H9 (cell line): ENCODE data around the gene F11. TPM values are rescaled to one million over a fixed set of nuclear protein-coding genes. Genes with fewer than 3 reads are reported as not detected.

ENCODE experiments used
- DNase-seq: peaks from one replicate; pipeline ENCODE4 v3.0.0-alpha.2; 2017
- H2AFZ ChIP-seq: one replicate; pipeline ENCODE4 v1.6.1; 2013; ENCODE audit warnings: mild to moderate bottlenecking, low read length, control low read depth, moderate library complexity
- H2AK5ac ChIP-seq: 2 replicates; pipeline ENCODE4 v1.6.1; 2013; ENCODE audit warnings: low read length, control low read depth, mixed read lengths; ENCODE audit not compliant: insufficient read length
- H2BK120ac ChIP-seq: one replicate; pipeline ENCODE4 v1.6.1; 2013; ENCODE audit warnings: low read depth, mild to moderate bottlenecking, low read length, control low read depth, inconsistent platforms; ENCODE audit not compliant: poor library complexity, severe bottlenecking
- H2BK12ac ChIP-seq: 2 replicates; pipeline ENCODE4 v1.6.1; 2013; ENCODE audit warnings: low read length, control low read depth, mixed read lengths, low read depth; ENCODE audit not compliant: insufficient read length
- H2BK15ac ChIP-seq: 2 replicates; pipeline ENCODE4 v1.6.1; 2013; ENCODE audit warnings: low read depth, low read length, control low read depth
- H2BK20ac ChIP-seq: one replicate; pipeline ENCODE4 v1.6.1; 2013; ENCODE audit warnings: low read depth, mild to moderate bottlenecking, low read length, control low read depth, inconsistent platforms; ENCODE audit not compliant: poor library complexity, severe bottlenecking
- H2BK5ac ChIP-seq: 2 replicates; pipeline ENCODE4 v1.6.1; 2013; ENCODE audit warnings: low read length, control low read depth, mixed read lengths; ENCODE audit not compliant: insufficient read length
- H3K14ac ChIP-seq: 2 replicates; pipeline ENCODE4 v1.6.1; 2013; ENCODE audit warnings: low read length, control low read depth; ENCODE audit not compliant: insufficient read depth
- H3K18ac ChIP-seq: 2 replicates; pipeline ENCODE4 v1.6.1; 2013; ENCODE audit warnings: low read depth, mild to moderate bottlenecking, mixed read lengths, low read length, control low read depth; ENCODE audit not compliant: insufficient read length
- H3K23ac ChIP-seq: 2 replicates; pipeline ENCODE4 v1.6.1; 2013; ENCODE audit warnings: low read length, control low read depth, mixed read lengths, low read depth; ENCODE audit not compliant: insufficient read length
- H3K23me2 ChIP-seq: 2 replicates; pipeline ENCODE4 v1.6.1; 2013; ENCODE audit warnings: low read depth, mild to moderate bottlenecking, mixed read lengths, low read length, control low read depth; ENCODE audit not compliant: insufficient read length, poor library complexity, severe bottlenecking
- H3K27ac ChIP-seq: 2 replicates; pipeline ENCODE4 v1.5.1; 2013; ENCODE audit warnings: low read length, control low read depth, mixed read lengths, low read depth; ENCODE audit not compliant: insufficient read length
- H3K27me3 ChIP-seq: 2 replicates; pipeline ENCODE4 v1.6.1; 2013; ENCODE audit warnings: low read length, control low read depth, inconsistent platforms; ENCODE audit not compliant: insufficient read depth
- H3K4ac ChIP-seq: 2 replicates; pipeline ENCODE4 v1.6.1; 2013; ENCODE audit warnings: low read depth, mild to moderate bottlenecking, control low read depth, inconsistent platforms, low read length, moderate library complexity
- H3K4me1 ChIP-seq: 2 replicates; pipeline ENCODE4 v1.6.1; 2013; ENCODE audit warnings: low read length, control low read depth, inconsistent platforms; ENCODE audit not compliant: insufficient read depth
- H3K4me2 ChIP-seq: 2 replicates; pipeline ENCODE4 v1.6.1; 2013; ENCODE audit warnings: low read length, control low read depth, mixed read lengths; ENCODE audit not compliant: insufficient read length, insufficient read depth
- H3K56ac ChIP-seq: 2 replicates; pipeline ENCODE4 v1.6.1; 2013; ENCODE audit warnings: low read depth, mild to moderate bottlenecking, mixed read lengths, low read length, control low read depth; ENCODE audit not compliant: insufficient read length
- H3K79me1 ChIP-seq: 2 replicates; pipeline ENCODE4 v1.6.1; 2013; ENCODE audit warnings: low read depth, mild to moderate bottlenecking, moderate library complexity, low read length, control low read depth, inconsistent platforms; ENCODE audit not compliant: insufficient read depth, poor library complexity, severe bottlenecking
- H3K79me2 ChIP-seq: 2 replicates; pipeline ENCODE4 v1.6.1; 2013; ENCODE audit warnings: low read length, control low read depth, inconsistent platforms; ENCODE audit not compliant: insufficient read depth
- H3K9ac ChIP-seq: 2 replicates; pipeline ENCODE4 v1.6.1; 2013; ENCODE audit warnings: low read length, control low read depth, mixed read lengths; ENCODE audit not compliant: insufficient read length; ENCODE audit errors: extremely low read depth
- H3K9me3 ChIP-seq: one replicate; pipeline ENCODE4 v1.6.1; 2013; ENCODE audit warnings: low read depth, low read length, inconsistent platforms; ENCODE audit not compliant: control insufficient read depth
- H3T11ph ChIP-seq: one replicate; pipeline ENCODE4 v1.6.1; 2013; ENCODE audit warnings: mild to moderate bottlenecking, low read length, control low read depth, inconsistent platforms
- H4K20me1 ChIP-seq: one replicate; pipeline ENCODE4 v1.6.1; 2013; ENCODE audit not compliant: control insufficient read depth, insufficient read length, insufficient read depth
- H4K5ac ChIP-seq: 2 replicates; pipeline ENCODE4 v1.6.1; 2013; ENCODE audit warnings: low read depth, mild to moderate bottlenecking, mixed read lengths, low read length, control low read depth; ENCODE audit not compliant: insufficient read length
- H4K8ac ChIP-seq: replicated peaks from 2 replicates; pipeline ENCODE4 v1.6.1; 2013; ENCODE audit warnings: low read length, control low read depth, mixed read lengths, low read depth; ENCODE audit not compliant: insufficient read length
- H4K91ac ChIP-seq: 2 replicates; pipeline ENCODE4 v1.6.1; 2013; ENCODE audit warnings: low read depth, mild to moderate bottlenecking, moderate library complexity, mixed read lengths, low read length, control low read depth; ENCODE audit not compliant: insufficient read length
- H3K27ac Mint-ChIP-seq, 3 experiments: 2 replicates in 2 of 3; 3 replicates in 1 of 3; pipeline ENCODE4 v1.8.0; 2020 to 2021; ENCODE audit warnings: mixed read lengths in 3 of 3, mild to moderate bottlenecking in 1 of 3, moderate library complexity in 1 of 3
- H3K27me3 Mint-ChIP-seq: 2 replicates; pipeline ENCODE4 v1.8.0; 2021; ENCODE audit warnings: low read depth, mild to moderate bottlenecking, moderate library complexity, mixed read lengths
- H3K36me3 Mint-ChIP-seq, 3 experiments: 2 replicates in 2 of 3; 3 replicates in 1 of 3; pipeline ENCODE4 v1.8.0; 2020 to 2021; ENCODE audit warnings: low read depth in 3 of 3, mixed read lengths in 3 of 3; ENCODE audit not compliant: insufficient read depth in 1 of 3
- H3K4me1 Mint-ChIP-seq, 2 experiments: 2 replicates each; pipeline ENCODE4 v1.8.0; 2020; ENCODE audit warnings: mixed read lengths in 2 of 2
- H3K4me3 Mint-ChIP-seq, 2 experiments: 2 replicates in 1 of 2; 3 replicates in 1 of 2; pipeline ENCODE4 v1.8.0; 2020 to 2021; ENCODE audit warnings: mild to moderate bottlenecking in 2 of 2, mixed read lengths in 2 of 2, moderate library complexity in 1 of 2
- H3K9me3 Mint-ChIP-seq, 2 experiments: 2 replicates in 1 of 2; 3 replicates in 1 of 2; pipeline ENCODE4 v1.8.0; 2020; ENCODE audit warnings: mild to moderate bottlenecking in 2 of 2, mixed read lengths in 2 of 2, moderate library complexity in 1 of 2
- WGBS: extraction: QIAGEN DNeasy Blood & Tissue Kit; methylation state at CpG from one replicate; pipeline ENCODE4 v1.1.7; 2013; ENCODE audit warnings: missing lambda C conversion rate, low lambda C conversion rate, mixed read lengths; ENCODE audit not compliant: insufficient read length; ENCODE audit errors: extremely low coverage; 5-methylcytosine and 5-hydroxymethylcytosine counted together
- total RNA-seq: library from RNA; stranded (reverse); gene quantifications from 2 replicates; pipeline ENCODE4 v1.2.1, GENCODE V29; 2021
- TF ChIP-seq, protein P1 (sequence below): fragments of 200-600 bp; sonication (generic); conservative IDR thresholded peaks from 3 replicates; pipeline ENCODE4 v1.8.0; 2021; ENCODE audit warnings: antibody characterized with exemption, mild to moderate bottlenecking

Gene F11
- total RNA-seq, 1 experiment from 2014 or later, result 0.50 TPM

DNA sequence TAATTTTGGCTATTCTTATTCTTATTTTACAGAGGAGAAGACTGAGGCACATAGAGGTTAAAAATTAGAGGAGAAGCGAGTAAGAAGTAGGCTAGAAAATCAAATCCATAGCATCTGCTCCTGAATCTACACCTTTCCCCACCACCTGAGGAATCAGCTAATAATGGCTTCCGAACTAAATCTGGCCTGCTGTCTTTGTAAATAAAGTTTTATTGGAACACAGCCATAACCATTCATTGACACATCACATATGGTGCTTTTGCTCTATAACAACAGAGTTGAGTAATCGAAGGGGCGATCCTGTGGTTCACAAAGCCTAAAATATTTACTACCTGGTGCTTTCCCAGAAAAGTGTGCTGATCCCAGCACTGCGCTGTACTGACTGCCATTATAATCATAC, 38.2 kb downstream of the F11 start:
- no peaks in the 10 kb centered on the region for H3K9me3 Mint-ChIP-seq
- no peaks in the 10 kb centered on the region for H3K23me2 ChIP-seq
- H2BK5ac ChIP-seq, result no peak overlapping the region
- no peak overlapping the region for H2BK120ac ChIP-seq
- H3K56ac ChIP-seq, result no peak overlapping the region
- no peak overlapping the region for H3K9ac ChIP-seq
- H2AFZ ChIP-seq, result no peak overlapping the region
- no peak overlapping the region for H2BK12ac ChIP-seq
- peaks cover 0 to 3% (median 0%) of the 10 kb centered on the region in 3 experiments; a peak in 1 of 7 replicates for H3K36me3 Mint-ChIP-seq
- no peaks in the 10 kb centered on the region for H3K27me3 ChIP-seq
- TF ChIP-seq, protein P1, sequence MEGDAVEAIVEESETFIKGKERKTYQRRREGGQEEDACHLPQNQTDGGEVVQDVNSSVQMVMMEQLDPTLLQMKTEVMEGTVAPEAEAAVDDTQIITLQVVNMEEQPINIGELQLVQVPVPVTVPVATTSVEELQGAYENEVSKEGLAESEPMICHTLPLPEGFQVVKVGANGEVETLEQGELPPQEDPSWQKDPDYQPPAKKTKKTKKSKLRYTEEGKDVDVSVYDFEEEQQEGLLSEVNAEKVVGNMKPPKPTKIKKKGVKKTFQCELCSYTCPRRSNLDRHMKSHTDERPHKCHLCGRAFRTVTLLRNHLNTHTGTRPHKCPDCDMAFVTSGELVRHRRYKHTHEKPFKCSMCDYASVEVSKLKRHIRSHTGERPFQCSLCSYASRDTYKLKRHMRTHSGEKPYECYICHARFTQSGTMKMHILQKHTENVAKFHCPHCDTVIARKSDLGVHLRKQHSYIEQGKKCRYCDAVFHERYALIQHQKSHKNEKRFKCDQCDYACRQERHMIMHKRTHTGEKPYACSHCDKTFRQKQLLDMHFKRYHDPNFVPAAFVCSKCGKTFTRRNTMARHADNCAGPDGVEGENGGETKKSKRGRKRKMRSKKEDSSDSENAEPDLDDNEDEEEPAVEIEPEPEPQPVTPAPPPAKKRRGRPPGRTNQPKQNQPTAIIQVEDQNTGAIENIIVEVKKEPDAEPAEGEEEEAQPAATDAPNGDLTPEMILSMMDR, result no peak
- no peak overlapping the region for H4K91ac ChIP-seq
- peaks cover 0 to 10% of the 10 kb centered on the region in 2 experiments; a peak in 1 of 4 replicates for H3K4me1 Mint-ChIP-seq
- no peak for DNase-seq
- no peak overlapping the region for H2AK5ac ChIP-seq
- H3K4me2 ChIP-seq, result no peak overlapping the region
- H2BK15ac ChIP-seq, result no peak overlapping the region
- no peaks in the 10 kb centered on the region for H4K20me1 ChIP-seq
- no peak overlapping the region for H3K14ac ChIP-seq
- H3T11ph ChIP-seq, result no peak overlapping the region
- WGBS, result no CpG with 5 or more reads among the region's 5 CpGs
- no peak overlapping the region for H3K27ac Mint-ChIP-seq
- no peaks in the 10 kb centered on the region for H3K9me3 ChIP-seq
- H3K79me1 ChIP-seq, result no peaks in the 10 kb centered on the region
- no peaks in the 10 kb centered on the region for H3K79me2 ChIP-seq
- H3K4me3 Mint-ChIP-seq, result no peak overlapping the region
- H3K27me3 Mint-ChIP-seq, result peaks cover 14% of the 10 kb centered on the region
- H3K18ac ChIP-seq, result no peak overlapping the region
- H3K4me1 ChIP-seq, result no peaks in the 10 kb centered on the region; the same call in 1 of the 2 replicates
- no peak overlapping the region for H3K4ac ChIP-seq
- H4K8ac ChIP-seq, result no peak overlapping the region
- no peak overlapping the region for H3K23ac ChIP-seq
- no peak overlapping the region for H2BK20ac ChIP-seq
- H3K27ac ChIP-seq, result no peak overlapping the region
- H4K5ac ChIP-seq, result no peak overlapping the region
